IMR-90 (cell line): Measurements from ENCODE around the gene EPM2AIP1. TPM values are rescaled to one million over a fixed set of nuclear protein-coding genes. Genes with fewer than 3 reads are reported as not detected.

Experiments used
- ATAC-seq: fragments of 200-7000 bp; cut with Tn5 transposase; 2 replicates; pipeline ENCODE4 v1.9.1; 2020; ENCODE audit warnings: low read depth, mild to moderate bottlenecking, moderate library complexity
- BruUV-seq: library from RNA; stranded (reverse); fragments of 400-500 nt; replicated peaks from 2 replicates; lab custom pipeline; 2021; lab: Mats Ljungman, UMichigan
- CTCF ChIA-PET: fragments of 300-600 bp; formaldehyde crosslinking; extraction: SDS; loops from one replicate; lab custom pipeline; 2021; ENCODE audit warnings: antibody characterized with exemption; lab: Yijun Ruan, JAX
- POLR2A ChIA-PET: fragments of 300-600 bp; sonication (Branson Sonifier 250); formaldehyde crosslinking; loops from one replicate; lab custom pipeline; 2022; ENCODE audit warnings: antibody characterized with exemption; ENCODE audit not compliant: unreplicated experiment; lab: Charles Lee
- DNase-seq: peaks from one replicate; pipeline ENCODE4 v3.0.0; 2013
- H2AFZ ChIP-seq: replicated peaks from 2 replicates; pipeline ENCODE3; 2013; ENCODE audit warnings: low read length, mild to moderate bottlenecking; ENCODE audit not compliant: poor library complexity
- H2AK5ac ChIP-seq: 2 replicates; pipeline ENCODE4 v1.6.1; 2013; ENCODE audit warnings: low read depth, low read length, inconsistent platforms
- H2AK9ac ChIP-seq: replicated peaks from 2 replicates; pipeline ENCODE3; 2013; ENCODE audit warnings: mild to moderate bottlenecking, low read depth, low read length, moderate library complexity; ENCODE audit not compliant: poor library complexity
- H2BK120ac ChIP-seq: 2 replicates; pipeline ENCODE4 v1.6.1; 2013; ENCODE audit warnings: low read depth, low read length, inconsistent platforms
- H2BK15ac ChIP-seq: 3 replicates; pipeline ENCODE4 v1.6.1; 2013; ENCODE audit warnings: low read depth, low read length, inconsistent platforms
- H2BK20ac ChIP-seq: 2 replicates; pipeline ENCODE4 v1.6.1; 2013; ENCODE audit warnings: low read depth, mild to moderate bottlenecking, inconsistent platforms, low read length, moderate library complexity
- H2BK5ac ChIP-seq: 2 replicates; pipeline ENCODE4 v1.6.1; 2013; ENCODE audit warnings: mild to moderate bottlenecking, low read depth, low read length, inconsistent platforms; ENCODE audit not compliant: poor library complexity, severe bottlenecking
- H3K14ac ChIP-seq: replicated peaks from 2 replicates; pipeline ENCODE4 v1.6.1; 2013; ENCODE audit warnings: low read depth, low read length, inconsistent platforms
- H3K18ac ChIP-seq: 2 replicates; pipeline ENCODE4 v1.6.1; 2013; ENCODE audit warnings: low read depth, low read length, control low read depth
- H3K23ac ChIP-seq: 2 replicates; pipeline ENCODE4 v1.6.1; 2013; ENCODE audit warnings: low read depth, low read length, inconsistent platforms
- H3K27ac ChIP-seq: 2 replicates; pipeline ENCODE4 v1.5.1; 2013; ENCODE audit warnings: mild to moderate bottlenecking, control low read depth, low read length; ENCODE audit not compliant: insufficient read depth
- H3K27me3 ChIP-seq: 2 replicates; pipeline ENCODE4 v1.6.1; 2013; ENCODE audit warnings: low read length; ENCODE audit not compliant: control insufficient read depth, insufficient read depth
- H3K36me3 ChIP-seq: 2 replicates; pipeline ENCODE4 v1.6.1; 2013; ENCODE audit warnings: low read length, mixed read lengths; ENCODE audit not compliant: control insufficient read depth, insufficient read depth
- H3K4ac ChIP-seq: 2 replicates; pipeline ENCODE4 v1.6.1; 2013; ENCODE audit warnings: low read depth, low read length, inconsistent platforms
- H3K4me1 ChIP-seq: 2 replicates; pipeline ENCODE4 v1.6.1; 2013; ENCODE audit warnings: low read length, mixed read lengths; ENCODE audit not compliant: control insufficient read depth, insufficient read depth
- H3K4me2 ChIP-seq: 2 replicates; pipeline ENCODE4 v1.6.1; 2013; ENCODE audit warnings: low read depth, mild to moderate bottlenecking, control low read depth, low read length, moderate library complexity
- H3K4me3 ChIP-seq: 2 replicates; pipeline ENCODE4 v1.5.1; 2013; ENCODE audit warnings: low read depth, mild to moderate bottlenecking, control low read depth, low read length, moderate library complexity; ENCODE audit not compliant: insufficient read depth
- H3K56ac ChIP-seq: 2 replicates; pipeline ENCODE4 v1.6.1; 2013; ENCODE audit warnings: low read length, inconsistent platforms; ENCODE audit not compliant: insufficient read depth; ENCODE audit errors: extremely low read depth
- H3K79me1 ChIP-seq, 2 experiments: 2 replicates each; pipeline ENCODE4 v1.6.1; 2013; ENCODE audit warnings: low read length in 2 of 2, inconsistent platforms in 1 of 2, low read depth in 1 of 2
- H3K9ac ChIP-seq: 2 replicates; pipeline ENCODE4 v1.6.1; 2013; ENCODE audit warnings: low read depth, low read length, control low read depth
- H3K9me1 ChIP-seq: 2 replicates; pipeline ENCODE4 v1.6.1; 2013; ENCODE audit warnings: low read length, inconsistent platforms; ENCODE audit not compliant: insufficient read depth
- H3K9me3 ChIP-seq: 2 replicates; pipeline ENCODE4 v1.6.1; 2013; ENCODE audit warnings: low read length; ENCODE audit not compliant: control insufficient read depth, insufficient read depth
- H4K20me1 ChIP-seq: 2 replicates; pipeline ENCODE4 v1.6.1; 2013; ENCODE audit warnings: low read length, inconsistent platforms; ENCODE audit not compliant: insufficient read depth
- H4K5ac ChIP-seq: 2 replicates; pipeline ENCODE4 v1.6.1; 2013; ENCODE audit warnings: mild to moderate bottlenecking, low read depth, low read length, control low read depth
- H4K8ac ChIP-seq, 2 experiments: 2 replicates each; pipeline ENCODE4 v1.6.1; 2013; ENCODE audit warnings: low read depth in 2 of 2, low read length in 2 of 2, control low read depth in 1 of 2, inconsistent platforms in 1 of 2
- H4K91ac ChIP-seq: 2 replicates; pipeline ENCODE4 v1.6.1; 2013; ENCODE audit warnings: low read depth, low read length, inconsistent platforms; ENCODE audit not compliant: insufficient read depth
- CEBPB ChIP-seq: IDR thresholded peaks from 2 replicates; pipeline ENCODE4 v1.6.1; 2012; ENCODE audit warnings: low read depth, low read length, improper control_type of control experiment
- CTCF ChIP-seq: conservative IDR thresholded peaks from 2 replicates; pipeline ENCODE4 v1.5.1; 2012; ENCODE audit warnings: mild to moderate bottlenecking, low read depth, low read length, improper control_type of control experiment
- FOS ChIP-seq: fragments of 150-350 bp; IDR thresholded peaks from 2 replicates; pipeline ENCODE4 v1.6.1; 2016; ENCODE audit warnings: low read depth, low read length
- NFE2L2 ChIP-seq: fragments of 150-350 bp; IDR thresholded peaks from 2 replicates; pipeline ENCODE4 v1.6.1; 2016; ENCODE audit warnings: low read depth, mild to moderate bottlenecking, low read length
- POLR2A ChIP-seq: IDR thresholded peaks from 2 replicates; pipeline ENCODE4 v1.6.1; 2012; ENCODE audit warnings: mild to moderate bottlenecking, low read depth, low read length
- RAD21 ChIP-seq: IDR thresholded peaks from 2 replicates; pipeline ENCODE4 v1.6.1; 2012; ENCODE audit warnings: low read length, improper control_type of control experiment
- RFX5 ChIP-seq: IDR thresholded peaks from 2 replicates; pipeline ENCODE4 v1.8.0; 2012; ENCODE audit warnings: low read depth, mild to moderate bottlenecking, low read length, moderate library complexity
- SMC3 ChIP-seq: fragments of 150-350 bp; IDR thresholded peaks from 2 replicates; pipeline ENCODE4 v1.6.1; 2016; ENCODE audit warnings: low read depth, mild to moderate bottlenecking, antibody characterized with exemption, low read length, moderate library complexity
- USF2 ChIP-seq: fragments of 150-350 bp; IDR thresholded peaks from 2 replicates; pipeline ENCODE4 v1.6.1; 2017; ENCODE audit warnings: mild to moderate bottlenecking, antibody characterized with exemption, low read length, low read depth
- dilution Hi-C: fragments of 300-500 bp; cut with HindIII; formaldehyde crosslinking; loops from one replicate; pipeline ENCODE4 v1.14.3; 2018; ENCODE audit warnings: low sequenced_read_pairs; ENCODE audit not compliant: unreplicated experiment
- in situ Hi-C: fragments of 300-500 bp; cut with MboI; formaldehyde crosslinking; loops from 3 replicates; pipeline ENCODE4 v1.14.3; 2019; ENCODE audit warnings: low sequenced_read_pairs, inconsistent platforms, mixed read lengths
- intact Hi-C: fragments of 100-400 bp; cut with micrococcal nuclease; formaldehyde crosslinking; loops from 2 replicates; pipeline ENCODE4 v1.10.0; 2022
- polyA plus RNA-seq, 3 experiments: library from polyadenylated mRNA; depleted of rRNA; stranded (reverse); fragments of >200 nt; gene quantifications; 2 replicates each; pipeline ENCODE4 v1.2.3, GENCODE V29; 2012; ENCODE audit warnings: low replicate concordance in 1 of 3
- total RNA-seq: library from RNA; depleted of rRNA; stranded (reverse); fragments of >200 nt; gene quantifications from 2 replicates; pipeline ENCODE4 v1.2.3, GENCODE V29; 2012

Gene EPM2AIP1
- total and polyA plus RNA-seq, 2 of the 4 experiments (the other 2 are of a cell fraction): 6.4 to 13.4 TPM

GRCh38 chr3:37029516-37030163 is 36.7 kb upstream of the EPM2AIP1 start:
- no peak overlapping the region for H3K4ac ChIP-seq
- CTCF ChIA-PET: no interaction called here
- peak; percentile 21 for DNase-seq

More at GRCh38 chr3:37029516-37030163, 36.7 kb upstream of the EPM2AIP1 start:
- H2BK5ac ChIP-seq: peak overlapping the region; percentile 17
- no peak overlapping the region for H2BK120ac ChIP-seq
- no peak overlapping the region for H3K56ac ChIP-seq
- BruUV-seq: no TSS peak
- no peaks in the 10 kb centered on the region for H3K9me3 ChIP-seq
- no peak overlapping the region for H4K91ac ChIP-seq
- intact Hi-C loops (no loop called here), dilution Hi-C loops (no loop called here), in situ Hi-C loops (loop anchor here (10.0 kb wide), 1 partner anchor 185 kb away; no protein-coding TSS in a partner anchor)
- no peak overlapping the region for H2AK9ac ChIP-seq
- H2BK20ac ChIP-seq: no peak overlapping the region; the same call in 1 of the 2 replicates
- H3K36me3 ChIP-seq: peaks cover 29% of the 10 kb centered on the region
- no peak overlapping the region for H3K18ac ChIP-seq
- no peak overlapping the region for H3K4me2 ChIP-seq
- no peaks in the 10 kb centered on the region for H3K27me3 ChIP-seq
- no peak overlapping the region for H3K27ac ChIP-seq
- H2AK5ac ChIP-seq: no peak overlapping the region
- H3K4me1 ChIP-seq: peaks cover 4% of the 10 kb centered on the region
- no peak overlapping the region for H3K23ac ChIP-seq
- H2AFZ ChIP-seq: no peak overlapping the region
- POLR2A ChIA-PET: no interaction called here
- no peak overlapping the region for H3K4me3 ChIP-seq
- TF ChIP-seq RFX5 (no peak), SMC3 (no peak), RAD21 (no peak), CEBPB (no peak), CTCF (no peak), FOS (no peak), NFE2L2 (no peak), POLR2A (no peak), USF2 (no peak)
- no peaks in the 10 kb centered on the region for H4K20me1 ChIP-seq
- peaks cover 9 to 26% of the 10 kb centered on the region in 2 experiments; a peak in 2 of 4 replicates for H3K79me1 ChIP-seq
- ATAC-seq: no peak
- H2BK15ac ChIP-seq: no peak overlapping the region
- peaks cover 3% of the 10 kb centered on the region; the same call in 1 of the 2 replicates for H3K9me1 ChIP-seq
- H3K14ac ChIP-seq: no peak overlapping the region
- H4K8ac ChIP-seq: no peak overlapping the region; a peak in 1 of 4 replicates
- no peak overlapping the region for H3K9ac ChIP-seq
- no peak overlapping the region for H4K5ac ChIP-seq
